Adrenal gland (tissue), 5 donors: ENCODE measurements around the gene CEP131.

Experiments
- CTCF ChIP-seq, 6 experiments: fragments of 450-650 bp in 4 of 6; fragments of 200-600 bp in 2 of 6; sonication (generic) in 1 of 6; IDR thresholded peaks; 1 replicate in 5 of 6; 2 replicates in 1 of 6; pipeline versions ENCODE4 v1.5.1 to v1.8.0; 2016 to 2021; ENCODE audit warnings: antibody characterized with exemption in 6 of 6, mild to moderate bottlenecking in 2 of 6, moderate library complexity in 1 of 6
- POLR2A ChIP-seq, 2 donors: fragments of 450-650 bp; IDR thresholded peaks; one replicate each; pipeline ENCODE4 v1.6.1; 2017; ENCODE audit warnings: antibody characterized with exemption in 2 of 2, mild to moderate bottlenecking in 2 of 2, moderate library complexity in 1 of 2
- donor health status: DM: no; HTN: no; CAD: no.

GRCh38 chr17:81166033-81166492 lies 56.7 kb downstream of the CEP131 start, which contains the start of gene AATK:
- TF ChIP-seq CTCF (IDR thresholded peaks at IDR 0.05) (no peak), POLR2A (IDR thresholded peaks at IDR 0.05) (no peak)
